Measurements from ENCODE around the gene FBLN2. TPM values are rescaled to one million over a fixed set of nuclear protein-coding genes. Genes with fewer than 3 reads are reported as not detected.

Gene FBLN2
- total RNA-seq, 1 donor from 2014 or later, result 35.5 TPM

DNA sequence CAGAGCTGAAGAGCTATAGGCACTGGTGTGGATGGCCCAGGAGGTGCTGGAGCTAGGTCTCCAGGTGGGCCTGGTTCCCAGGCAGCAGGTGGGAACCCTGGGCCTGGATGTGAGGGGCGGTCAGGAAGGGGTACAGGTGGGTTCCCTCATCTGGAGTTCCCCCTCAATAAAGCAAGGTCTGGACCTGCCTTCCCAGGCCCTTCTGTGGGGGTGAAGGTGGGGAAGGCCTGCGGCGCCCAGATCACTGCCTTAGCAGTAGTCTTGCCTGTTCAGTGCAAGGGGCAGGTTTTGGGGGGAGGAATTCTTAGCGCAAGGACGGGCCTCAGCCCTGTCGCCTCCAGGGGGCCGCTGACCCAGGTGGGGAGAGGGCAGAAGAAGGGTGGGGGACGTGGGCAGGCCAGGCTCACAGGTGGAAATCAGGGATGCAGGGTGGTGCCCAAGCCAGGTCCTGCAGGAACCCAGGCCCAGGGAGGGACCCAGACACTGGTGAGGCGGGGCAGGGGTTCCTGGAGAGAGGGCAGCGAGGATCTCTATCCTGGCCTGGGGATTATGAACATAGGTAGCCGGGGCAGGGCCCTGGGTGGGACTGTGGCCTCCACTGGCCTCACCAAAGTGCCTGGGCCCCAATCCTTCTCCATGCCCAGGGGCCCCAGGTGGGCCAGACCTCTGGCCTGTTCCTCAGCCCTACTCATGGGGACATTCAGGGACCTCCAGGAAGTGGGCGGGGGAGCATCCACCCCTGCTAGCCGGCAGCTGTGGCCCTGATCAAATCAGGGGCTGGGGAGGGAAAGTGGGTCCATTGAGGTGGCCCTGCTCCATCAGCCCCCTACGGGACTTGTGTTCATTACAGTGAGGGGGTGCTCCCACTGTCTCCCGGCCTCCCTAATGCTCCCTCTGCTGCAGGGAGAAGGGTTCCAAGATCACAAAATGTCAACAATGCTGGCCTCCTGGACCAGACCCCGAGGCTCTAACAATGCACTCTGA lies 43.5 kb upstream of the FBLN2 start:
- Histone ChIP-seq H3K27ac (ENCODE audit: low read depth, low read length) (no peak overlapping the region), H3K4me1 (ENCODE audit: control insufficient read depth in 3 of 3, insufficient read depth in 3 of 3, low read length in 3 of 3) (peaks cover 3 to 11% (median 7%) of the 10 kb centered on the region in 3 donors), H3K4me3 (ENCODE audit: low read length in 3 of 3) (no peak overlapping the region), H3K9ac (ENCODE audit: low read depth in 1 of 3, low read length in 3 of 3) (no peak overlapping the region), H3K27me3 (ENCODE audit: control insufficient read depth in 3 of 3, insufficient read depth in 3 of 3, low read length in 3 of 3) (no peaks in the 10 kb centered on the region), H3K36me3 (ENCODE audit: control insufficient read depth in 3 of 3, insufficient read depth in 3 of 3, low read length in 3 of 3) (peaks cover 7 to 17% (median 11%) of the 10 kb centered on the region in 3 donors), H3K9me3 (ENCODE audit: control insufficient read depth in 3 of 3, low read length in 3 of 3) (no peaks in the 10 kb centered on the region)

- Histone ChIP-seq H3K4me1 (ENCODE audit: control insufficient read depth in 3 of 3, insufficient read depth in 3 of 3, low read length in 3 of 3) (peaks cover 3 to 11% (median 7%) of the 10 kb centered on the region in 3 donors), H3K36me3 (ENCODE audit: control insufficient read depth in 3 of 3, insufficient read depth in 3 of 3, low read length in 3 of 3) (peaks cover 7 to 17% (median 11%) of the 10 kb centered on the region in 3 donors), H3K27ac (ENCODE audit: low read depth, low read length) (no peak overlapping the region), H3K9ac (ENCODE audit: low read depth in 1 of 3, low read length in 3 of 3) (no peak overlapping the region), H3K4me3 (ENCODE audit: low read length in 3 of 3) (no peak overlapping the region), H3K9me3 (ENCODE audit: control insufficient read depth in 3 of 3, low read length in 3 of 3) (no peaks in the 10 kb centered on the region), H3K27me3 (ENCODE audit: control insufficient read depth in 3 of 3, insufficient read depth in 3 of 3, low read length in 3 of 3) (no peaks in the 10 kb centered on the region)
Measured at GRCh38 chr3:13506239-13506638, 42.7 kb upstream of the FBLN2 start.

- Histone ChIP-seq H3K27me3 (ENCODE audit: control insufficient read depth in 3 of 3, insufficient read depth in 3 of 3, low read length in 3 of 3) (no peaks in the 10 kb centered on the region), H3K4me1 (ENCODE audit: control insufficient read depth in 3 of 3, insufficient read depth in 3 of 3, low read length in 3 of 3) (peaks cover 3 to 11% (median 7%) of the 10 kb centered on the region in 3 donors), H3K4me3 (ENCODE audit: low read length in 3 of 3) (no peak overlapping the region), H3K36me3 (ENCODE audit: control insufficient read depth in 3 of 3, insufficient read depth in 3 of 3, low read length in 3 of 3) (peaks cover 7 to 17% (median 9%) of the 10 kb centered on the region in 3 donors), H3K9me3 (ENCODE audit: control insufficient read depth in 3 of 3, low read length in 3 of 3) (no peaks in the 10 kb centered on the region), H3K9ac (ENCODE audit: low read depth in 1 of 3, low read length in 3 of 3) (no peak overlapping the region), H3K27ac (ENCODE audit: low read depth, low read length) (no peak overlapping the region)
Measured at GRCh38 chr3:13506680-13507079, 42.2 kb upstream of the FBLN2 start.

DNA sequence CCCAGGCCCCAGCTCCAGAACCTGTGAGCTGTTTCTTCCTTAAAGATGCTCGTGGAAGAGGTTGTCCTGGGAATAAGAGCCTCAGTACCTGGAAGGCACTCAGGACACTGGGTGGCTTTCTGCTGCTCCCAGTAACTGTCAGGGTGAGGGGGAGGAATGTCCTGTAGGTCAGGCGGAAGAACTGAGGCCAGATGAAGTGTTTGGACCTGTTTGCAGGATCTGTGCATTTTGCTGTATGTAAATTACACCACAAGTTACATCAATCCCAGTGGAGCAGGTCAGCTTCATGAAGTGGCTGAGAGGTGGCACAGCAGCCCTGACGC lies 41.7 kb upstream of the FBLN2 start:
- H3K4me1 ChIP-seq (ENCODE audit: control insufficient read depth in 3 of 3, insufficient read depth in 3 of 3, low read length in 3 of 3), result peaks cover 3 to 11% (median 7%) of the 10 kb centered on the region in 3 donors
- H3K36me3 ChIP-seq (ENCODE audit: control insufficient read depth in 3 of 3, insufficient read depth in 3 of 3, low read length in 3 of 3), result peaks cover 7 to 17% (median 9%) of the 10 kb centered on the region in 3 donors
- peaks cover 0 to 2% (median 0%) of the 10 kb centered on the region in 3 donors for H3K27me3 ChIP-seq (ENCODE audit: control insufficient read depth in 3 of 3, insufficient read depth in 3 of 3, low read length in 3 of 3)
- no peak overlapping the region for H3K27ac ChIP-seq (ENCODE audit: low read depth, low read length)
- H3K9ac ChIP-seq (ENCODE audit: low read depth in 1 of 3, low read length in 3 of 3), result peak overlapping the region in 1 of 3 donors; percentile 8
- H3K9me3 ChIP-seq (ENCODE audit: control insufficient read depth in 3 of 3, low read length in 3 of 3), result no peaks in the 10 kb centered on the region
- H3K4me3 ChIP-seq (ENCODE audit: low read length in 3 of 3), result no peak overlapping the region

- Histone ChIP-seq H3K36me3 (ENCODE audit: control insufficient read depth in 3 of 3, insufficient read depth in 3 of 3, low read length in 3 of 3) (peaks cover 7 to 16% (median 8%) of the 10 kb centered on the region in 3 donors), H3K9ac (ENCODE audit: low read depth in 1 of 3, low read length in 3 of 3) (peak overlapping the region in 1 of 3 donors; percentile 8), H3K4me3 (ENCODE audit: low read length in 3 of 3) (no peak overlapping the region), H3K27me3 (ENCODE audit: control insufficient read depth in 3 of 3, insufficient read depth in 3 of 3, low read length in 3 of 3) (peaks cover 0 to 2% (median 0%) of the 10 kb centered on the region in 3 donors), H3K27ac (ENCODE audit: low read depth, low read length) (no peak overlapping the region), H3K9me3 (ENCODE audit: control insufficient read depth in 3 of 3, low read length in 3 of 3) (no peaks in the 10 kb centered on the region), H3K4me1 (ENCODE audit: control insufficient read depth in 3 of 3, insufficient read depth in 3 of 3, low read length in 3 of 3) (peaks cover 3 to 11% (median 7%) of the 10 kb centered on the region in 3 donors)
Measured at GRCh38 chr3:13507570-13508339, 41.2 kb upstream of the FBLN2 start.

- no peak overlapping the region for H3K27ac ChIP-seq (ENCODE audit: low read depth, low read length)
- H3K27me3 ChIP-seq (ENCODE audit: control insufficient read depth in 3 of 3, insufficient read depth in 3 of 3, low read length in 3 of 3), result peaks cover 0 to 2% (median 0%) of the 10 kb centered on the region in 3 donors
- H3K4me1 ChIP-seq (ENCODE audit: control insufficient read depth in 3 of 3, insufficient read depth in 3 of 3, low read length in 3 of 3), result peaks cover 7 to 11% (median 8%) of the 10 kb centered on the region in 3 donors
- no peaks in the 10 kb centered on the region for H3K9me3 ChIP-seq (ENCODE audit: control insufficient read depth in 3 of 3, low read length in 3 of 3)
- H3K36me3 ChIP-seq (ENCODE audit: control insufficient read depth in 3 of 3, insufficient read depth in 3 of 3, low read length in 3 of 3), result peaks cover 5 to 13% (median 7%) of the 10 kb centered on the region in 3 donors
- no peak overlapping the region for H3K4me3 ChIP-seq (ENCODE audit: low read length in 3 of 3)
- no peak overlapping the region for H3K9ac ChIP-seq (ENCODE audit: low read depth in 1 of 3, low read length in 3 of 3)
Measured at GRCh38 chr3:13508496-13508895, 40.4 kb upstream of the FBLN2 start.

DNA sequence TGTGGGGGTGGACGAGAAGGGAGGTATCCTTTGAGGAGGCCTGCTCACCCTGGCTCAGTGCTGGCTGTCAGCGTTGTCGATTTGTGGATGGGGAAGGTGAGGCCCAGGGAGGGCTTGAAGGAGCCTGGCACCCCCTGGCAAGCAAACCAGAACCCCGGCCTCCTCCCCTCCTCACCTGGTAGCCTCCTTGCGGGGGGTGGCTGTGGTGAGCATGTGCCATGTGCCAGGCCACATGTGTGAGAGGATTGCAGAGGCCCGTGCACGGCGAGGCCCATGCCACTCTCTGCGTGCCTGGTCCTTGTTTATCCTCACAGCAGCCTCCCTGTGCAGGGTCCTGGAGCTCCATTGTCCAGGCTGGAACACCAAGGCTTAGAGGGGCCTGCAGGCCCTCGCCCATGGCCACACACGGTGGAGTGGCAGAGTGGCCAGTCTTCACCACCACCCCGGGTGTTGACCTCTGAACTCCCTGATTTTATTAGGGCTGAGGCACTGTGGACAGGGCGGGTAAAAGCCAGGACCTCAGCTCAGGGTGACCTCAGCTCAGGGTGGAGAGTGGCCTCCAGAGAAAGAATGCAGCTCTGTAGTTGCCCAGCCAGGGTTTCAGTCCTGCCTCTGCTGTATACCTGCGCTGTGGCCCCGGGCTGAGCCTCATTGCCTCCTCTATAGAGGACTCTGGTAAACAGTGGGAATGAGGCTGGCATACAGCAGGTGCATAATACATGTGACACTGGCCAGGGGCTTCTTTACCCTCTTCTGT lies 39.7 kb upstream of the FBLN2 start:
- Histone ChIP-seq H3K4me1 (ENCODE audit: control insufficient read depth in 3 of 3, insufficient read depth in 3 of 3, low read length in 3 of 3) (peaks cover 7 to 11% (median 8%) of the 10 kb centered on the region in 3 donors), H3K36me3 (ENCODE audit: control insufficient read depth in 3 of 3, insufficient read depth in 3 of 3, low read length in 3 of 3) (peaks cover under 1 to 6% (median 4%) of the 10 kb centered on the region in 3 donors), H3K9me3 (ENCODE audit: control insufficient read depth in 3 of 3, low read length in 3 of 3) (no peaks in the 10 kb centered on the region), H3K4me3 (ENCODE audit: low read length in 3 of 3) (no peak overlapping the region), H3K27me3 (ENCODE audit: control insufficient read depth in 3 of 3, insufficient read depth in 3 of 3, low read length in 3 of 3) (peaks cover 0 to 2% (median 0%) of the 10 kb centered on the region in 3 donors), H3K27ac (ENCODE audit: low read depth, low read length) (no peak overlapping the region), H3K9ac (ENCODE audit: low read depth in 1 of 3, low read length in 3 of 3) (no peak overlapping the region)

- no peak overlapping the region for H3K9ac ChIP-seq (ENCODE audit: low read depth in 1 of 3, low read length in 3 of 3)
- peaks cover 7 to 11% (median 8%) of the 10 kb centered on the region in 3 donors for H3K4me1 ChIP-seq (ENCODE audit: control insufficient read depth in 3 of 3, insufficient read depth in 3 of 3, low read length in 3 of 3)
- no peak overlapping the region for H3K27ac ChIP-seq (ENCODE audit: low read depth, low read length)
- peaks cover 0 to 2% (median 0%) of the 10 kb centered on the region in 3 donors for H3K27me3 ChIP-seq (ENCODE audit: control insufficient read depth in 3 of 3, insufficient read depth in 3 of 3, low read length in 3 of 3)
- no peak overlapping the region for H3K4me3 ChIP-seq (ENCODE audit: low read length in 3 of 3)
- no peaks in the 10 kb centered on the region for H3K9me3 ChIP-seq (ENCODE audit: control insufficient read depth in 3 of 3, low read length in 3 of 3)
- H3K36me3 ChIP-seq (ENCODE audit: control insufficient read depth in 3 of 3, insufficient read depth in 3 of 3, low read length in 3 of 3), result peaks cover 0 to 3% (median 2%) of the 10 kb centered on the region in 3 donors
Measured at GRCh38 chr3:13509816-13510192, 39.1 kb upstream of the FBLN2 start.

DNA sequence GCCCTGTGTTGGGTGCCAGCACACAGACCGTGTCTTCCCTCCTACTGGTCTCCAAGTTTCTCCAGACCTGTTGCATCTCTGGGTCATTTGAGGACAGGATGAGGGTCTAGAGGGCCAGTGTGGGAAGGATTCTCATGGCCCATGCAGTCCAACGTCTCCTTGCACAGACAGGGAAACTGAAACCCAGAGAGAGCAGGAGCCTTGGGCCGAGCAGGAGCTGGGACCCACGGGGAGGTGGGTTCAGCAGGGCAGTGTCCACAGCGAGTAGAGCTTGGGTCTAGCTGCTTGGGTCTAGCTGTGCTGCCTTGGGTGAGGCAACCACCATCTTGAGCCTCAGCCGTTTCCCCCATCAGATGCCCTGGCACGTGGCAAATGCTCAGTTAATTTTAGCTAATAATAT lies 36.5 kb upstream of the FBLN2 start:
- peaks cover 5 to 13% (median 9%) of the 10 kb centered on the region in 3 donors for H3K4me1 ChIP-seq (ENCODE audit: control insufficient read depth in 3 of 3, insufficient read depth in 3 of 3, low read length in 3 of 3)
- no peaks in the 10 kb centered on the region for H3K36me3 ChIP-seq (ENCODE audit: control insufficient read depth in 3 of 3, insufficient read depth in 3 of 3, low read length in 3 of 3)
- H3K27me3 ChIP-seq (ENCODE audit: control insufficient read depth in 3 of 3, insufficient read depth in 3 of 3, low read length in 3 of 3), result peaks cover 0 to 2% (median 0%) of the 10 kb centered on the region in 3 donors
- H3K9me3 ChIP-seq (ENCODE audit: control insufficient read depth in 3 of 3, low read length in 3 of 3), result no peaks in the 10 kb centered on the region
- peak overlapping the region; percentile 60 for H3K27ac ChIP-seq (ENCODE audit: low read depth, low read length)
- no peak overlapping the region for H3K4me3 ChIP-seq (ENCODE audit: low read length in 3 of 3)
- H3K9ac ChIP-seq (ENCODE audit: low read depth in 1 of 3, low read length in 3 of 3), result no peak overlapping the region
